Endothelial cell of umbilical vein (primary cell): ENCODE data around the gene PLEKHG2. TPM values are rescaled to one million over a fixed set of nuclear protein-coding genes. Genes with fewer than 3 reads are reported as not detected.

ENCODE experiments used
- BruUV-seq: library from RNA; stranded (reverse); fragments of 400-500 nt; replicated peaks from 2 replicates; lab custom pipeline; 2021; lab: Mats Ljungman, UMichigan
- CTCF ChIA-PET: fragments of 300-600, 350-600 bp; sonication (Branson Sonifier 250); formaldehyde crosslinking; loops from one replicate; lab custom pipeline; 2021; ENCODE audit warnings: antibody characterized with exemption, inconsistent platforms; lab: Charles Lee
- POLR2A ChIA-PET: fragments of 300-600, 350-600 bp; sonication (Branson Sonifier 250); formaldehyde crosslinking; loops from one replicate; lab custom pipeline; 2021; ENCODE audit warnings: antibody characterized with exemption, inconsistent platforms; lab: Charles Lee
- DNase-seq: peaks from one replicate; pipeline ENCODE4 v3.0.0-alpha.2; 2011; ENCODE audit warnings: low read depth, low spot score
- FAIRE-seq: peaks from 2 replicates; lab custom pipeline; 2011; peaks lifted over from hg19 to GRCh38; lab: Jason Lieb, UNC
- H2AFZ ChIP-seq: 2 replicates; pipeline ENCODE4 v1.6.0; 2012; ENCODE audit warnings: low read depth, low read length, control low read depth, inconsistent platforms
- H3K27ac ChIP-seq: 2 replicates; pipeline ENCODE4 v1.5.1; 2011; ENCODE audit warnings: low read depth, mild to moderate bottlenecking, control low read depth, low read length, moderate library complexity; ENCODE audit not compliant: insufficient read depth
- H3K27me3 ChIP-seq, 2 experiments: 2 replicates each; pipeline versions ENCODE4 v1.6.0 to v1.6.1; 2011; ENCODE audit warnings: low read length in 2 of 2, mixed read lengths in 1 of 2; ENCODE audit not compliant: control insufficient read depth in 2 of 2, insufficient read depth in 2 of 2
- H3K36me3 ChIP-seq, 2 experiments: 2 replicates in 1 of 2; 3 replicates in 1 of 2; pipeline ENCODE4 v1.5.1; 2011; ENCODE audit warnings: low read length in 2 of 2, mild to moderate bottlenecking in 1 of 2, moderate library complexity in 1 of 2; ENCODE audit not compliant: control insufficient read depth in 2 of 2, insufficient read depth in 2 of 2; ENCODE audit errors: extremely low read depth in 1 of 2
- H3K4me1 ChIP-seq: 3 replicates; pipeline ENCODE4 v1.5.1; 2011; ENCODE audit warnings: mild to moderate bottlenecking, low read length; ENCODE audit not compliant: control insufficient read depth, insufficient read depth; ENCODE audit errors: extremely low read depth
- H3K4me2 ChIP-seq: 2 replicates; pipeline ENCODE4 v1.6.1; 2011; ENCODE audit warnings: low read length, control low read depth, mixed read lengths; ENCODE audit not compliant: insufficient read depth
- H3K4me3 ChIP-seq, 3 experiments: fragments of 200-600 bp in 1 of 3; sonication (generic), shearing (Covaris generic) in 1 of 3; replicated peaks in 1 of 3; 2 replicates each; pipeline ENCODE4 v1.5.1; 2011 to 2016; ENCODE audit warnings: control low read depth in 3 of 3, low read length in 3 of 3, mild to moderate bottlenecking in 2 of 3, inconsistent platforms in 1 of 3, low read depth in 1 of 3, moderate library complexity in 1 of 3; ENCODE audit not compliant: insufficient read depth in 1 of 3
- H3K79me2 ChIP-seq: 2 replicates; pipeline ENCODE4 v1.6.0; 2012; ENCODE audit warnings: low read length, inconsistent platforms; ENCODE audit not compliant: control insufficient read depth, insufficient read depth
- H3K9ac ChIP-seq: replicated peaks from 2 replicates; pipeline ENCODE3; 2011; ENCODE audit warnings: low read length, control low read depth; ENCODE audit not compliant: insufficient read depth; ENCODE audit errors: extremely low read depth
- H3K9me1 ChIP-seq: replicated peaks from 3 replicates; pipeline ENCODE4 v1.6.0; 2011; ENCODE audit warnings: mild to moderate bottlenecking, low read length; ENCODE audit not compliant: control insufficient read depth, insufficient read depth; ENCODE audit errors: extremely low read depth
- H3K9me3 ChIP-seq: replicated peaks from 2 replicates; pipeline ENCODE4 v1.5.1; 2012; ENCODE audit warnings: low read length, inconsistent platforms; ENCODE audit not compliant: control insufficient read depth, insufficient read depth
- H4K20me1 ChIP-seq: replicated peaks from 2 replicates; pipeline ENCODE3; 2011; ENCODE audit warnings: mild to moderate bottlenecking, low read length; ENCODE audit not compliant: control insufficient read depth, insufficient read depth; ENCODE audit errors: extremely low read depth
- EZH2 ChIP-seq: IDR thresholded peaks from 2 replicates; pipeline ENCODE4 v1.6.1; 2012; ENCODE audit warnings: borderline replicate concordance, low read depth, mild to moderate bottlenecking, moderate library complexity, low read length, inconsistent platforms; ENCODE audit not compliant: severe bottlenecking
- FOS ChIP-seq: IDR thresholded peaks from 2 replicates; pipeline ENCODE4 v1.6.1; 2011; ENCODE audit warnings: mild to moderate bottlenecking, low read length, moderate library complexity, borderline replicate concordance; ENCODE audit not compliant: insufficient read depth
- GATA2 ChIP-seq: IDR thresholded peaks from 2 replicates; pipeline ENCODE4 v1.7.0; 2011; ENCODE audit warnings: low read depth, mild to moderate bottlenecking, moderate library complexity, mixed read lengths, low read length; ENCODE audit not compliant: insufficient read length, insufficient read depth
- JUN ChIP-seq: IDR thresholded peaks from 2 replicates; pipeline ENCODE4 v1.6.1; 2011; ENCODE audit warnings: borderline replicate concordance, low read depth; ENCODE audit not compliant: insufficient read length, insufficient read depth
- MYC ChIP-seq: IDR thresholded peaks from one replicate; pipeline ENCODE4 v1.6.1; 2011; ENCODE audit warnings: mild to moderate bottlenecking, low read depth, low read length
- POLR2A ChIP-seq: IDR thresholded peaks from 2 replicates; pipeline ENCODE4 v1.6.1; 2012; ENCODE audit warnings: low read depth, mild to moderate bottlenecking, control low read depth, low read length
- POLR2AphosphoS5 ChIP-seq: IDR thresholded peaks from 2 replicates; pipeline ENCODE4 v1.6.1; 2012; ENCODE audit warnings: low read depth, mild to moderate bottlenecking, control low read depth, low read length, moderate library complexity; ENCODE audit not compliant: insufficient read depth
- dilution Hi-C: fragments of 300-500 bp; cut with MboI; formaldehyde crosslinking; loops from one replicate; pipeline ENCODE4 v1.15.0; 2019; ENCODE audit warnings: low sequenced_read_pairs; ENCODE audit not compliant: extremely low pct_ligation_motif_present
- intact Hi-C: fragments of 100-400 bp; cut with micrococcal nuclease; formaldehyde crosslinking; loops from one replicate; pipeline ENCODE4 v1.10.0; 2022
- polyA plus RNA-seq, 4 experiments: library from polyadenylated mRNA; depleted of rRNA in 3 of 4; stranded (reverse) in 3 of 4; unstranded in 1 of 4; fragments of >200 nt; gene quantifications; 2 replicates each; pipeline versions ENCODE4 v1.2.1 to v1.2.3, GENCODE V29; 2011 to 2012; ENCODE audit warnings: missing spikeins in 1 of 4
- total RNA-seq: library from RNA; stranded (reverse); gene quantifications from 2 replicates; pipeline ENCODE4 v1.2.3, GENCODE V29; 2021
- TF ChIP-seq, protein P1 (sequence below): IDR thresholded peaks from 2 replicates; pipeline ENCODE4 v1.6.1; 2011; ENCODE audit not compliant: insufficient read depth, insufficient read length
- TF ChIP-seq, protein P2 (sequence below), 2 donors: IDR thresholded peaks; 1 replicate in 1 of 2; 2 replicates in 1 of 2; pipeline ENCODE4 v1.5.1; 2011; ENCODE audit warnings: low read length in 2 of 2, mild to moderate bottlenecking in 2 of 2, moderate library complexity in 2 of 2, control low read depth in 1 of 2, inconsistent platforms in 1 of 2, low read depth in 1 of 2; ENCODE audit not compliant: insufficient read depth in 1 of 2; ENCODE audit errors: extremely low read depth in 1 of 2

Gene PLEKHG2
- total and polyA plus RNA-seq, 2 donors (not counting 3 experiments of a cell fraction or from before 2014, with no cell fraction given): 44.7 to 74.1 TPM

DNA sequence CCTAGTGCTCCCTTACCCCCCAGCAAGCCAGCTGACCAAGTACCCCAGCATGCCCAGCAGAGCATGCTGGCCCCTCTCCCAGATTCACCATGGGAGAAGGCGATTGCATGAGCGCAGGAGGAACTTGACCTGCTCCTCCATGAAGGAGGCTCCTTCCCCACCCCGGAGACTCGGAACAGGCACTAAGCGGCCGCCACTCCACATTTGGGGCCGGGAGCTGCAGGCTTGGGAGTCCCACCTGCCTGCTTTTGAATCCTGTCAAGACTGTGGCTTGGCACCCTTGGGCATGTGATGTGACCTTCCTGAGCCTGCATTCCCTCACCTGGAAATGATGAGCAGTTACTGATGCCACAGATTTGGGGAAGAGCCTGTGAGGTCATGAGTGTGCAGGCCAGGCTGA lies 55.5 kb downstream of the PLEKHG2 start:
- POLR2A ChIA-PET: no interaction called here
- H3K27ac ChIP-seq: no peak overlapping the region
- no peaks in the 10 kb centered on the region for H3K9me1 ChIP-seq
- peaks cover 2% of the 10 kb centered on the region for H3K79me2 ChIP-seq
- no TSS peak for BruUV-seq
- H3K4me2 ChIP-seq: no peak overlapping the region
- H3K27me3 ChIP-seq: no peaks in the 10 kb centered on the region
- no peaks in the 10 kb centered on the region for H3K9me3 ChIP-seq
- FAIRE-seq (no peak), DNase-seq (no peak)
- H3K4me3 ChIP-seq: no peak overlapping the region
- peaks cover 17 to 70% of the 10 kb centered on the region in 2 experiments for H3K36me3 ChIP-seq
- CTCF ChIA-PET: interaction anchor here (1.5 kb wide), 1 partner anchor 76 kb away, joined by 3 read pairs; the partner anchor contains the start of genes MED29 and PAF1
- no peak overlapping the region for H2AFZ ChIP-seq
- TF ChIP-seq POLR2AphosphoS5: no peak
- no peak for TF ChIP-seq FOS
- TF ChIP-seq POLR2A: no peak
- no peak for TF ChIP-seq MYC
- TF ChIP-seq, protein P1, sequence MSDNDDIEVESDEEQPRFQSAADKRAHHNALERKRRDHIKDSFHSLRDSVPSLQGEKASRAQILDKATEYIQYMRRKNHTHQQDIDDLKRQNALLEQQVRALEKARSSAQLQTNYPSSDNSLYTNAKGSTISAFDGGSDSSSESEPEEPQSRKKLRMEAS: no peak
- TF ChIP-seq JUN: no peak
- TF ChIP-seq, protein P2, sequence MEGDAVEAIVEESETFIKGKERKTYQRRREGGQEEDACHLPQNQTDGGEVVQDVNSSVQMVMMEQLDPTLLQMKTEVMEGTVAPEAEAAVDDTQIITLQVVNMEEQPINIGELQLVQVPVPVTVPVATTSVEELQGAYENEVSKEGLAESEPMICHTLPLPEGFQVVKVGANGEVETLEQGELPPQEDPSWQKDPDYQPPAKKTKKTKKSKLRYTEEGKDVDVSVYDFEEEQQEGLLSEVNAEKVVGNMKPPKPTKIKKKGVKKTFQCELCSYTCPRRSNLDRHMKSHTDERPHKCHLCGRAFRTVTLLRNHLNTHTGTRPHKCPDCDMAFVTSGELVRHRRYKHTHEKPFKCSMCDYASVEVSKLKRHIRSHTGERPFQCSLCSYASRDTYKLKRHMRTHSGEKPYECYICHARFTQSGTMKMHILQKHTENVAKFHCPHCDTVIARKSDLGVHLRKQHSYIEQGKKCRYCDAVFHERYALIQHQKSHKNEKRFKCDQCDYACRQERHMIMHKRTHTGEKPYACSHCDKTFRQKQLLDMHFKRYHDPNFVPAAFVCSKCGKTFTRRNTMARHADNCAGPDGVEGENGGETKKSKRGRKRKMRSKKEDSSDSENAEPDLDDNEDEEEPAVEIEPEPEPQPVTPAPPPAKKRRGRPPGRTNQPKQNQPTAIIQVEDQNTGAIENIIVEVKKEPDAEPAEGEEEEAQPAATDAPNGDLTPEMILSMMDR (IDR thresholded peaks at IDR 0.05; ENCODE audit: extremely low read depth in 1 of 2, insufficient read depth in 1 of 2, low read depth in 1 of 2, low read length in 2 of 2): no peak
- TF ChIP-seq GATA2: no peak
- TF ChIP-seq EZH2: no peak
- no peaks in the 10 kb centered on the region for H4K20me1 ChIP-seq
- H3K4me1 ChIP-seq: no peaks in the 10 kb centered on the region
- intact Hi-C loops: no loop called here
- H3K9ac ChIP-seq: no peak overlapping the region
- dilution Hi-C loops: no loop called here
